HG03064 (cell line): ENCODE results near the gene PPARG.

Experiments
- ATAC-seq: cut with Tn5 transposase; IDR thresholded peaks from one replicate; pipeline ENCODE4 v1.9.1; 2021; ENCODE audit warnings: low read depth; ENCODE audit not compliant: unreplicated experiment

The PPARG gene

GRCh38 chr3:12401208-12401607 is 112.3 kb downstream of the PPARG start:
- ATAC-seq, result no peak

GRCh38 chr3:12405432-12406272 is 116.8 kb downstream of the PPARG start:
- no peak for ATAC-seq

- no peak for ATAC-seq
Measured at GRCh38 chr3:12408984-12409683, 120.3 kb downstream of the PPARG start.

- no peak for ATAC-seq
Measured at GRCh38 chr3:12409684-12410596, 121.1 kb downstream of the PPARG start.

GRCh38 chr3:12413721-12414255 is 124.9 kb downstream of the PPARG start:
- ATAC-seq, result no peak

- no peak for ATAC-seq
Measured at GRCh38 chr3:12415014-12415680, 126.3 kb downstream of the PPARG start.

- ATAC-seq, result no peak
Measured at GRCh38 chr3:12416731-12417130, 127.9 kb downstream of the PPARG start.

GRCh38 chr3:12420393-12420792 is 131.5 kb downstream of the PPARG start:
- no peak for ATAC-seq

GRCh38 chr3:12421132-12421531 is 132.3 kb downstream of the PPARG start:
- no peak for ATAC-seq

GRCh38 chr3:12423131-12423530 is 134.3 kb downstream of the PPARG start:
- ATAC-seq, result no peak

GRCh38 chr3:12423918-12424630 is 135.2 kb downstream of the PPARG start:
- ATAC-seq, result no peak

- ATAC-seq, result no peak
Measured at GRCh38 chr3:12424635-12425319, 135.9 kb downstream of the PPARG start.

GRCh38 chr3:12425850-12426579 is 137.1 kb downstream of the PPARG start:
- ATAC-seq, result no peak

GRCh38 chr3:12427551-12427950 is 138.7 kb downstream of the PPARG start:
- no peak for ATAC-seq

- ATAC-seq, result no peak
Measured at GRCh38 chr3:12428126-12428525, 139.3 kb downstream of the PPARG start.

GRCh38 chr3:12430086-12430485 is 141.2 kb downstream of the PPARG start:
- no peak for ATAC-seq

GRCh38 chr3:12433823-12434222 is 145.0 kb downstream of the PPARG start:
- no peak for ATAC-seq

- ATAC-seq, result no peak
Measured at GRCh38 chr3:12436514-12437220, 147.8 kb downstream of the PPARG start.
